ENCODE data around the gene OGT.

DNA sequence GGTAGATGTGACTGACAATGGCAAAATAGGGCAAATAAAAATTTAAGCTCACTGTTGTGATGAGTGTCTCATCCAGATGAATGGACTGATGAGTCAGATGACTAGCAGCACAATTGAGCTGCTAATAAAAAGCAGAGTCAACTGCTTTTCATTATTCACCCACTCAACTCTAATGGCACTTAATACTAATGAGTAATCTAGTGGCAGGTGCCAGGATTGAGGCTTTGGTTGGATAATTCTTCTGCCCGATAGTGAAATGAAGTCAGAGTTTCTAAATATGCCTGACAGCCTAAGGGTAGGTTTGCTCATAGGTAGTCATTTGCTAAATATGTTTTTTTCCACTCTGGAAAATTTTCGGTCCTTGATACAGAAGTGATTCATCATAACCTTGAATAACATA, 10.4 kb downstream of the OGT start:
- TF ChIP-seq CTCF (conservative IDR thresholded peaks at IDR 0.05; ENCODE audit: low read depth, low read length) (no peak), EZH2 (IDR thresholded peaks at IDR 0.05; ENCODE audit: borderline replicate concordance, low read depth, low read length, poor library complexity, severe bottlenecking) (no peak)
